SK-N-MC (cell line): ENCODE data around the gene IGLON5.

Source experiments
- EZH2 ChIP-seq: fragments of 200-600 bp; sonication (generic); IDR thresholded peaks from one replicate; pipeline ENCODE4 v1.6.1; 2017; ENCODE audit warnings: antibody characterized with exemption
- FOXP2 ChIP-seq: optimal IDR thresholded peaks from 2 replicates; pipeline ENCODE3; 2011; ENCODE audit warnings: mild to moderate bottlenecking, moderate library complexity; ENCODE audit not compliant: insufficient read depth; ENCODE audit errors: extremely low read length, control extremely low read depth
- POLR2AphosphoS5 ChIP-seq: IDR thresholded peaks from 2 replicates; pipeline ENCODE4 v1.6.1; 2012; ENCODE audit warnings: mild to moderate bottlenecking, low read depth, low read length, borderline replicate concordance

GRCh38 chr19:51372021-51372648, 60.7 kb downstream of the IGLON5 start:
- TF ChIP-seq EZH2: no peak
- no peak for TF ChIP-seq POLR2AphosphoS5
- TF ChIP-seq FOXP2: no peak
